Measurements from ENCODE around the gene TMEM72. TPM values are rescaled to one million over a fixed set of nuclear protein-coding genes. Genes with fewer than 3 reads are reported as not detected.

TMEM72 gene
- total RNA-seq, 1 experiment from 2014 or later = not detected

- Histone ChIP-seq H2BK20ac (ENCODE audit: low read depth, low read length, poor library complexity, severe bottlenecking) (no peak overlapping the region), H2BK5ac (ENCODE audit: insufficient read length, low read length) (no peak overlapping the region), H3K23me2 (ENCODE audit: insufficient read length, low read depth, low read length, poor library complexity, severe bottlenecking) (no peaks in the 10 kb centered on the region), H3K79me2 (ENCODE audit: insufficient read depth, low read length) (no peaks in the 10 kb centered on the region), H3K4me2 (ENCODE audit: insufficient read depth, insufficient read length, low read length) (no peak overlapping the region), H3K27me3 (ENCODE audit: insufficient read depth, low read length) (0 out of 2 replicates have a peak, but pooled peaks cover 3% of the 10 kb centered on the region), H2BK15ac (ENCODE audit: low read depth, low read length) (no peak overlapping the region), H3K4me1 (ENCODE audit: insufficient read depth, low read length) (peaks cover 6% of the 10 kb centered on the region; the same call in 1 of the 2 replicates), H2BK120ac (ENCODE audit: low read depth, low read length, poor library complexity, severe bottlenecking) (no peak overlapping the region), H3K9me3 (ENCODE audit: control insufficient read depth, low read depth, low read length) (no peaks in the 10 kb centered on the region), H4K91ac (ENCODE audit: insufficient read length, low read depth, low read length) (no peak overlapping the region), H4K5ac (ENCODE audit: insufficient read length, low read depth, low read length) (no peak overlapping the region), H2AFZ (ENCODE audit: low read length) (no peak overlapping the region), H3K79me1 (ENCODE audit: insufficient read depth, low read depth, low read length, poor library complexity, severe bottlenecking) (no peaks in the 10 kb centered on the region), H3K4ac (ENCODE audit: low read depth, low read length) (no peak overlapping the region), H3K23ac (ENCODE audit: insufficient read length, low read depth, low read length) (no peak overlapping the region), H3K27ac (ENCODE audit: insufficient read length, low read depth, low read length) (no peak overlapping the region), H3K14ac (ENCODE audit: insufficient read depth, low read length) (no peak overlapping the region; the same call in 1 of the 2 replicates), H3K56ac (ENCODE audit: insufficient read length, low read depth, low read length) (no peak overlapping the region), H2AK5ac (ENCODE audit: insufficient read length, low read length) (no peak overlapping the region), H4K8ac (replicated peaks; ENCODE audit: insufficient read length, low read depth, low read length) (no peak overlapping the region), H3K9ac (ENCODE audit: extremely low read depth, insufficient read length, low read length) (no peak overlapping the region), H2BK12ac (ENCODE audit: insufficient read length, low read depth, low read length) (no peak overlapping the region), H3K18ac (ENCODE audit: insufficient read length, low read depth, low read length) (no peak overlapping the region), H4K20me1 (ENCODE audit: control insufficient read depth, insufficient read depth, insufficient read length) (no peaks in the 10 kb centered on the region), H3T11ph (ENCODE audit: low read length) (no peak overlapping the region)
- Mint-ChIP-seq H3K27me3 (ENCODE audit: low read depth) (peaks cover 4% of the 10 kb centered on the region), H3K4me3 (no peak overlapping the region), H3K9me3 (no peaks in the 10 kb centered on the region), H3K4me1 (peaks cover 35 to 40% of the 10 kb centered on the region in 2 experiments), H3K27ac (no peak overlapping the region), H3K36me3 (ENCODE audit: insufficient read depth in 1 of 3, low read depth in 3 of 3) (no peaks in the 10 kb centered on the region)
- WGBS (ENCODE audit: extremely low coverage, insufficient read length, low lambda C conversion rate) = no CpG with 5 or more reads among the region's 7 CpGs
- TF ChIP-seq CTCF (conservative IDR thresholded peaks at IDR 0.05) = no peak
- no peak for DNase-seq
These were observed 2.1 kb upstream of the TMEM72 start for GRCh38 chr10:44908936-44909630.

Measured in H9 (cell line).